OCI-LY7 (cell line): ENCODE measurements around the gene ARFIP1. TPM values are rescaled to one million over a fixed set of nuclear protein-coding genes. Genes with fewer than 3 reads are reported as not detected.
"Not testable (repeated sequence)": the region's sequence is repeated elsewhere in the genome, so short reads cannot be mapped to it uniquely, and the experiment has no call there.

Experiments
- BruUV-seq: library from RNA; stranded (reverse); fragments of 400-500 nt; replicated peaks from 2 replicates; lab custom pipeline; 2021; lab: Mats Ljungman, UMichigan
- CTCF ChIA-PET: fragments of 300-600 bp; sonication (Branson Sonifier 250); formaldehyde crosslinking; loops from one replicate; lab custom pipeline; 2022; ENCODE audit warnings: antibody characterized with exemption; ENCODE audit not compliant: unreplicated experiment; lab: Charles Lee
- POLR2A ChIA-PET: fragments of 300-600 bp; sonication (Branson Sonifier 250); formaldehyde crosslinking; loops from one replicate; lab custom pipeline; 2022; ENCODE audit warnings: antibody characterized with exemption; lab: Charles Lee
- DNase-seq: peaks from one replicate; pipeline ENCODE4 v3.0.0-alpha.2; 2015; ENCODE audit warnings: low spot score
- H2AFZ ChIP-seq: fragments of 200-600 bp; sonication (generic), shearing (Covaris generic); 2 replicates; pipeline ENCODE4 v1.6.1; 2014; ENCODE audit warnings: mild to moderate bottlenecking, antibody characterized with exemption, low read length, moderate library complexity
- H3K27ac ChIP-seq: fragments of 200-600 bp; sonication (generic); 2 replicates; pipeline ENCODE4 v1.5.1; 2014; ENCODE audit warnings: mixed run types, low read depth, mild to moderate bottlenecking, moderate library complexity, low read length, inconsistent platforms; ENCODE audit not compliant: poor library complexity, severe bottlenecking
- H3K36me3 ChIP-seq: fragments of 200-600 bp; sonication (generic); 2 replicates; pipeline ENCODE4 v1.6.1; 2014; ENCODE audit warnings: mild to moderate bottlenecking, antibody characterized with exemption, low read length, moderate library complexity, mixed read lengths; ENCODE audit not compliant: insufficient read depth
- H3K4me1 ChIP-seq: fragments of 200-600 bp; sonication (generic); 2 replicates; pipeline ENCODE4 v1.5.1; 2014; ENCODE audit warnings: mild to moderate bottlenecking, low read length; ENCODE audit not compliant: insufficient read depth, poor library complexity, severe bottlenecking
- H3K4me2 ChIP-seq: fragments of 200-600 bp; sonication (generic); 2 replicates; pipeline ENCODE4 v1.6.1; 2014; ENCODE audit warnings: mild to moderate bottlenecking, low read length
- H3K4me3 ChIP-seq: fragments of 200-600 bp; sonication (generic); 2 replicates; pipeline ENCODE4 v1.5.1; 2014; ENCODE audit warnings: mild to moderate bottlenecking, low read depth, low read length; ENCODE audit not compliant: poor library complexity, severe bottlenecking
- H3K79me2 ChIP-seq: fragments of 200-600 bp; sonication (generic); 2 replicates; pipeline ENCODE4 v1.6.1; 2016; ENCODE audit warnings: low read depth, mild to moderate bottlenecking, low read length, moderate library complexity, mixed read lengths; ENCODE audit not compliant: insufficient read depth
- H3K9me2 ChIP-seq: fragments of 200-600 bp; sonication (generic); 2 replicates; pipeline ENCODE4 v1.6.1; 2016; ENCODE audit warnings: mild to moderate bottlenecking, low read length, mixed read lengths; ENCODE audit not compliant: insufficient read depth
- H3K9me3 ChIP-seq: fragments of 200-600 bp; sonication (generic); 2 replicates; pipeline ENCODE4 v1.6.1; 2014; ENCODE audit warnings: mild to moderate bottlenecking, mixed run types, low read length, mixed read lengths
- H4K20me1 ChIP-seq: fragments of 200-600 bp; sonication (generic); 2 replicates; pipeline ENCODE4 v1.6.1; 2014; ENCODE audit warnings: mild to moderate bottlenecking, antibody characterized with exemption, low read length, moderate library complexity, mixed read lengths; ENCODE audit not compliant: insufficient read depth
- CTCF ChIP-seq: fragments of 200-600 bp; sonication (generic); conservative IDR thresholded peaks from 2 replicates; pipeline ENCODE4 v1.5.1; 2014; ENCODE audit warnings: mild to moderate bottlenecking, antibody characterized with exemption, low read length, moderate library complexity, mixed read lengths
- EZH2phosphoT487 ChIP-seq: fragments of 200-600 bp; sonication (generic); IDR thresholded peaks from 2 replicates; pipeline ENCODE4 v1.6.1; 2018; ENCODE audit warnings: low read depth, borderline replicate concordance, mild to moderate bottlenecking, mixed run types, antibody characterized with exemption, low read length, moderate library complexity, mixed read lengths
- intact Hi-C: fragments of 100-400 bp; cut with micrococcal nuclease; formaldehyde crosslinking; loops from one replicate; pipeline ENCODE4 v1.10.0; 2022; ENCODE audit not compliant: unreplicated experiment
- total RNA-seq, 2 experiments: library from RNA; depleted of rRNA in 1 of 2; stranded (reverse); fragments of >200 nt in 1 of 2; shearing (Covaris generic) in 1 of 2; gene quantifications; 2 replicates each; pipeline ENCODE4 v1.2.3, GENCODE V29; 2014 to 2022

The ARFIP1 gene
- total RNA-seq, 2 experiments from 2014 or later = 27.0 to 29.3 TPM

DNA sequence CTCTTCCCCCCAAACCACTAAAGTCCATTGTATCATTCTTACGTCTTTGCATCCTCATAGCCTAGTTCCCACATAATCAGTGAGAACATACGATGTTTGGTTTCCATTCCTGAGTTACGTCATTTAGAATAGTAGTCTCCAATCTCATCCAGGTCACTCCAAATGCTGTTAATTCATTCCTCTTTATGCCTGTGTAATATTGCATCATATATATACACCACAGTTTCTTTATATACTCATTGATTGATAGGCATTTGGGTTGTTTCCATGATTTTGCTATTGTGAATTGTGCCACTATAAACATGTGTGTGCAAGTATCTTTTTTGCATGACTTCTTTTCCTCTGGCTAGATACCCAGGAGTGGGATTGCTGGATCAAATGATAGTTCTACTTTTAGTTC, 57.2 kb downstream of the ARFIP1 start:
- POLR2A ChIA-PET = no interaction called here

DNA sequence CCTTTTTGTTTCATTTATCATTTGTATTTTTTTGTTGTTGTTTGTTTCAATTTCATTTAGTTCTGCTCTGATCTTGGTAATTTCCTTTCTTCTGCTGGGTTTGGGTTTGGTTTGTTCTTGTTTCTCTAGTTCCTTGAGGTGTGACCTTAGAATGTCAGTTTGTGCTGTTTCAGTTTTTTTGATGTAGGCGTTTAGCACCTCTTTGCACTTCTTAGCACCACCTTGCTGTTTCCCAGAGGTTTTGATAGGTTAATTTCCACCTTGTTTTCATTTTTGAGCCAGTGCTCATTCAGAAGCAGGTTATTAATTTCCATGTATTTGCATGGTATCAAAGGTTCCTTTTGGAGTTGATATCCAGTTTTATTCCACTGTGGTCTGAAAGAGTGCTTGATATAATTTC, 60.0 kb downstream of the ARFIP1 start:
- BruUV-seq, H2AFZ ChIP-seq, CTCF ChIA-PET, POLR2A ChIA-PET, H3K36me3 ChIP-seq, H3K9me3 ChIP-seq, H4K20me1 ChIP-seq, H3K9me2 ChIP-seq, H3K27ac ChIP-seq, H3K4me3 ChIP-seq, H3K79me2 ChIP-seq, H3K4me1 ChIP-seq, DNase-seq, H3K4me2 ChIP-seq: not testable (repeated sequence)
- intact Hi-C loops = loop anchor here (10.0 kb wide), 1 partner anchor 805 kb away; no protein-coding TSS in a partner anchor

More for the DNA sequence above, 57.2 kb downstream of the ARFIP1 start:
- H3K4me1 ChIP-seq = no peaks in the 10 kb centered on the region
- BruUV-seq = no TSS peak
- TF ChIP-seq CTCF (no peak), EZH2phosphoT487 (no peak)
- H3K9me2 ChIP-seq = no peaks in the 10 kb centered on the region
- H3K27ac ChIP-seq = no peak overlapping the region
- intact Hi-C loops = no loop called here
- DNase-seq = no peak
- no peak overlapping the region for H3K4me2 ChIP-seq
- H2AFZ ChIP-seq = no peak overlapping the region
- H3K4me3 ChIP-seq = no peak overlapping the region
- H3K79me2 ChIP-seq = no peaks in the 10 kb centered on the region
- CTCF ChIA-PET = no interaction called here
- H3K9me3 ChIP-seq = 0 out of 2 replicates have a peak, but pooled peaks cover 13% of the 10 kb centered on the region
- H4K20me1 ChIP-seq = no peaks in the 10 kb centered on the region
- peaks cover 23% of the 10 kb centered on the region for H3K36me3 ChIP-seq

DNA sequence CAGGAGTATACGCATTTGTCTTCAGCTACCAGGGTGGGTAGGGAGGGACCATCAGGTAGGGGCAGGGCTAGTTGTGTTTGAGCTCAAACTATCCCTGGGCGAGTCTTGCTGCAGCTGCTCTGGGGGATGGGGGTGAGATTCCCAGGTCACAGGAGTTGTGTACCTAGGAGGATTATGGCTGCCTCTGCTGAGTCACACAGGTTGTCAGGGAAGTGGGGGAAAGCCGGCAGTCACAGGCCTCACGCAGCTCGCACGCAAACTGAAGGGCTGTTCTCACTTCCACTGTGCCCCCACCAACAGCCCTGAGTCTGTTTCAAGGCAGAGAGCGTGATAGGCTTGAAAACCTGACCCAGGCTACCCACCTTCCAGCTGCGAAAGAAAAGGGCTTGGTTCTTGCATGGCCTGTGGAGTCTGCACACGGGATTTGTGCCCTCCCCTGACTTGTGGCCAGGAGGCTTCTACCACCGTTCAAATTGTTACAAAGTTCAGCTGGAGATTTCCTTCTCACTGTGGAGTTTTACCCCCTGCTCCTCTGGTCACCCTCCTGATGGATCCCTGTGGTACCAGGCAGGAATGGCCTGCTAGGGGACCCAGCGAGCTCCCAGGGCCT, 63.8 kb downstream of the ARFIP1 start:
- H3K4me3 ChIP-seq = no peak overlapping the region
- H3K9me3 ChIP-seq = 0 out of 2 replicates have a peak, but pooled peaks cover 9% of the 10 kb centered on the region
- peaks cover 6% of the 10 kb centered on the region; the same call in 1 of the 2 replicates for H3K36me3 ChIP-seq
- H3K9me2 ChIP-seq = no peaks in the 10 kb centered on the region
- no peak for DNase-seq
- TF ChIP-seq EZH2phosphoT487 (no peak), CTCF (no peak)
- no peak overlapping the region for H3K4me2 ChIP-seq
- no peaks in the 10 kb centered on the region for H3K79me2 ChIP-seq
- H2AFZ ChIP-seq = no peak overlapping the region
- POLR2A ChIA-PET = no interaction called here
- no peaks in the 10 kb centered on the region for H3K4me1 ChIP-seq
- H4K20me1 ChIP-seq = no peaks in the 10 kb centered on the region
- no peak overlapping the region for H3K27ac ChIP-seq
- no TSS peak for BruUV-seq
- CTCF ChIA-PET = no interaction called here
- intact Hi-C loops = loop anchor here (10.0 kb wide), 1 partner anchor 801 kb away; no protein-coding TSS in a partner anchor
